HepG2 (cell line): ENCODE results near the gene LRRC45. TPM values are rescaled to one million over a fixed set of nuclear protein-coding genes. Genes with fewer than 3 reads are reported as not detected.

Experiments
- MXD4 ChIP-seq: IDR thresholded peaks from 2 replicates; pipeline ENCODE4 v1.6.1; 2016; ENCODE audit warnings: mild to moderate bottlenecking, missing biosample characterization, missing genetic modification reagents
- NFE2L1 ChIP-seq: sonication (generic); formaldehyde crosslinking; IDR thresholded peaks from 2 replicates; pipeline ENCODE4 v1.4.0; 2020; ENCODE audit warnings: missing genetic modification reagents, mild to moderate bottlenecking, borderline replicate concordance
- PCBP1 ChIP-seq: fragments of 200-400 bp; formaldehyde crosslinking; IDR thresholded peaks from 2 replicates; pipeline ENCODE4 v1.6.1; 2017; ENCODE audit warnings: mild to moderate bottlenecking, low read depth, low read length, borderline replicate concordance
- POGZ ChIP-seq: sonication (generic); formaldehyde crosslinking; IDR thresholded peaks from 2 replicates; pipeline ENCODE4 v1.4.0; 2020; ENCODE audit warnings: mild to moderate bottlenecking, missing genetic modification reagents
- SATB2 ChIP-seq: sonication (generic); formaldehyde crosslinking; IDR thresholded peaks from 2 replicates; pipeline ENCODE4 v1.5.0; 2020; ENCODE audit warnings: missing genetic modification reagents
- SRSF9 ChIP-seq: fragments of 200-400 bp; formaldehyde crosslinking; IDR thresholded peaks from 2 replicates; pipeline ENCODE4 v1.6.1; 2018; ENCODE audit warnings: borderline replicate concordance, mild to moderate bottlenecking, low read depth, low read length; ENCODE audit not compliant: insufficient read depth, poor library complexity, severe bottlenecking
- ZBTB42 ChIP-seq: sonication (generic); formaldehyde crosslinking; IDR thresholded peaks from 2 replicates; pipeline ENCODE4 v1.5.0; 2020; ENCODE audit warnings: mild to moderate bottlenecking, missing genetic modification reagents
- ZNF891 ChIP-seq: sonication (generic); formaldehyde crosslinking; IDR thresholded peaks from 2 replicates; pipeline ENCODE4 v1.5.0; 2020; ENCODE audit warnings: mild to moderate bottlenecking, missing genetic modification reagents
- polyA plus RNA-seq, 8 experiments: library from polyadenylated mRNA; depleted of rRNA in 3 of 8; stranded (reverse) in 7 of 8; unstranded in 1 of 8; fragments of >200 nt; fragmentation: Illumina TruSeq in 4 of 8; extraction: Trizol in 4 of 8; gene quantifications; 2 replicates each; pipeline versions ENCODE4 v1.2.1 to v1.2.3, GENCODE V29; 2011 to 2016; ENCODE audit warnings: low read depth in 4 of 8, missing spikeins in 1 of 8, mixed read lengths in 1 of 8; ENCODE audit not compliant: insufficient read depth in 1 of 8
- total RNA-seq, 5 experiments: library from RNA; depleted of rRNA; stranded (reverse); fragments of >200 nt; fragmentation: Illumina TruSeq; extraction: Trizol; gene quantifications; 2 replicates each; pipeline ENCODE4 v1.2.3, GENCODE V29; 2016; ENCODE audit warnings: low read depth in 1 of 5
- TF ChIP-seq, protein P1 (sequence below): sonication (generic); formaldehyde crosslinking; IDR thresholded peaks from 2 replicates; pipeline ENCODE4 v1.5.0; 2020; ENCODE audit warnings: mild to moderate bottlenecking, missing genetic modification reagents, borderline replicate concordance
- TF ChIP-seq, protein P2 (sequence below): IDR thresholded peaks from 2 replicates; pipeline ENCODE4 v1.6.1; 2018; ENCODE audit warnings: missing genetic modification reagents
- TF ChIP-seq, protein P3 (sequence below): sonication (generic); formaldehyde crosslinking; IDR thresholded peaks from 2 replicates; pipeline ENCODE4 v1.8.1; 2023; ENCODE audit warnings: mild to moderate bottlenecking, missing genetic modification reagents
- TF ChIP-seq, protein P4 (sequence below): sonication (generic); formaldehyde crosslinking; IDR thresholded peaks from 2 replicates; pipeline ENCODE4 v1.5.0; 2020; ENCODE audit warnings: missing genetic modification reagents, mild to moderate bottlenecking, borderline replicate concordance
- TF ChIP-seq, protein P5 (sequence below), 2 experiments: fragments of 450-650 bp in 1 of 2; sonication (generic) in 1 of 2; formaldehyde crosslinking; IDR thresholded peaks; 2 replicates each; pipeline versions ENCODE4 v1.5.0 to v1.8.0; 2020 to 2022; ENCODE audit warnings: mild to moderate bottlenecking in 1 of 2, missing genetic modification reagents in 1 of 2

LRRC45 gene
- total and polyA plus RNA-seq, 2 of the 13 experiments (the other 11 are each of a cell fraction or from before 2014, with no cell fraction given): 11.6 to 48.1 TPM

DNA sequence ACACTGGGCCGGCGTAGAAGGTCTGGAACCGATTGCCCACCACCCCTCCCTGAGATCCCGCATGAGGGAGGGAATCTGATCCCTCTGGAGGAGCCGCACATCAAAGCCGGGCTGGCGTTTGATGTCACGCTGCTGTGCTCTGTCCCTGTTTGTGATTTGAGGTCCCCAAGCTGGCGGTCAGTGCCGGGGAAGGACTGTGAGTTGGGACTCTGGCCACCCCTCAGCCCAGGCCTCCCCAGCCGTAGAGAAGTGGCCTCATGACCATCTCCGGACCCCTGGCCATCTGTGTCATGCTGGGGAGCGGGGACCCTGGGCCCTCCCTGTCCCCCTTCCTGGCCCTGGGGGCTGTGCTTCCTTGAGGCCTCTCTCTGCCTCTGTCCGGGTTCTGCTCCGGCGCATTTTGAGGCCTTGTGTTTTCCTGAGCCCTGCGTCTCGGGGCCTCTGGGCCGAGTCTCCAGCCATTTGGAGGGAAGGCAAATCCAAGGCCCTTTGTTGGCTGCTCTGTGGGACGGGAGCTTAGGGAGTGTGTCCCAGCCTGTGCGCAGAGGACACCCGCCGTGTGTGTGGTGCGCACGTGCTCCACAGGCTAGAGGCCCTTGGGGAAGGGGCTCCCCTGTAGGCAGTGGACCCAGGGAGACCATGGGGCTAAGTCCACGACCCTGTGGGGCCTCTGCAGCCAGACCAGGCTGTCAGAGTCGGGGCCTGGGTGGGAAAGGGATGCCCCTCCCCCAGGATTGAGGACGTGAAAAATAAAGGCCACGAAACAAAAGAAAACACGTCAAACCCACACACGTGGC lies 30.6 kb upstream of the LRRC45 start (continued):
- TF ChIP-seq, protein P1, sequence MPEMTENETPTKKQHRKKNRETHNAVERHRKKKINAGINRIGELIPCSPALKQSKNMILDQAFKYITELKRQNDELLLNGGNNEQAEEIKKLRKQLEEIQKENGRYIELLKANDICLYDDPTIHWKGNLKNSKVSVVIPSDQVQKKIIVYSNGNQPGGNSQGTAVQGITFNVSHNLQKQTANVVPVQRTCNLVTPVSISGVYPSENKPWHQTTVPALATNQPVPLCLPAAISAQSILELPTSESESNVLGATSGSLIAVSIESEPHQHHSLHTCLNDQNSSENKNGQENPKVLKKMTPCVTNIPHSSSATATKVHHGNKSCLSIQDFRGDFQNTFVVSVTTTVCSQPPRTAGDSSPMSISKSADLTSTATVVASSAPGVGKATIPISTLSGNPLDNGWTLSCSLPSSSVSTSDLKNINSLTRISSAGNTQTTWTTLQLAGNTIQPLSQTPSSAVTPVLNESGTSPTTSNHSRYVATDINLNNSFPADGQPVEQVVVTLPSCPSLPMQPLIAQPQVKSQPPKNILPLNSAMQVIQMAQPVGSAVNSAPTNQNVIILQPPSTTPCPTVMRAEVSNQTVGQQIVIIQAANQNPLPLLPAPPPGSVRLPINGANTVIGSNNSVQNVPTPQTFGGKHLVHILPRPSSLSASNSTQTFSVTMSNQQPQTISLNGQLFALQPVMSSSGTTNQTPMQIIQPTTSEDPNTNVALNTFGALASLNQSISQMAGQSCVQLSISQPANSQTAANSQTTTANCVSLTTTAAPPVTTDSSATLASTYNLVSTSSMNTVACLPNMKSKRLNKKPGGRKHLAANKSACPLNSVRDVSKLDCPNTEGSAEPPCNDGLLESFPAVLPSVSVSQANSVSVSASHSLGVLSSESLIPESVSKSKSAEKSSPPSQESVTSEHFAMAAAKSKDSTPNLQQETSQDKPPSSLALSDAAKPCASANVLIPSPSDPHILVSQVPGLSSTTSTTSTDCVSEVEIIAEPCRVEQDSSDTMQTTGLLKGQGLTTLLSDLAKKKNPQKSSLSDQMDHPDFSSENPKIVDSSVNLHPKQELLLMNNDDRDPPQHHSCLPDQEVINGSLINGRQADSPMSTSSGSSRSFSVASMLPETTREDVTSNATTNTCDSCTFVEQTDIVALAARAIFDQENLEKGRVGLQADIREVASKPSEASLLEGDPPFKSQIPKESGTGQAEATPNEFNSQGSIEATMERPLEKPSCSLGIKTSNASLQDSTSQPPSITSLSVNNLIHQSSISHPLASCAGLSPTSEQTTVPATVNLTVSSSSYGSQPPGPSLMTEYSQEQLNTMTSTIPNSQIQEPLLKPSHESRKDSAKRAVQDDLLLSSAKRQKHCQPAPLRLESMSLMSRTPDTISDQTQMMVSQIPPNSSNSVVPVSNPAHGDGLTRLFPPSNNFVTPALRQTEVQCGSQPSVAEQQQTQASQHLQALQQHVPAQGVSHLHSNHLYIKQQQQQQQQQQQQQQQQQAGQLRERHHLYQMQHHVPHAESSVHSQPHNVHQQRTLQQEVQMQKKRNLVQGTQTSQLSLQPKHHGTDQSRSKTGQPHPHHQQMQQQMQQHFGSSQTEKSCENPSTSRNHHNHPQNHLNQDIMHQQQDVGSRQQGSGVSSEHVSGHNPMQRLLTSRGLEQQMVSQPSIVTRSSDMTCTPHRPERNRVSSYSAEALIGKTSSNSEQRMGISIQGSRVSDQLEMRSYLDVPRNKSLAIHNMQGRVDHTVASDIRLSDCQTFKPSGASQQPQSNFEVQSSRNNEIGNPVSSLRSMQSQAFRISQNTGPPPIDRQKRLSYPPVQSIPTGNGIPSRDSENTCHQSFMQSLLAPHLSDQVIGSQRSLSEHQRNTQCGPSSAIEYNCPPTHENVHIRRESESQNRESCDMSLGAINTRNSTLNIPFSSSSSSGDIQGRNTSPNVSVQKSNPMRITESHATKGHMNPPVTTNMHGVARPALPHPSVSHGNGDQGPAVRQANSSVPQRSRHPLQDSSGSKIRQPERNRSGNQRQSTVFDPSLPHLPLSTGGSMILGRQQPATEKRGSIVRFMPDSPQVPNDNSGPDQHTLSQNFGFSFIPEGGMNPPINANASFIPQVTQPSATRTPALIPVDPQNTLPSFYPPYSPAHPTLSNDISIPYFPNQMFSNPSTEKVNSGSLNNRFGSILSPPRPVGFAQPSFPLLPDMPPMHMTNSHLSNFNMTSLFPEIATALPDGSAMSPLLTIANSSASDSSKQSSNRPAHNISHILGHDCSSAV (CRISPR knock-in tag): peak; percentile 70; the same call in 1 of the 2 replicates
- TF ChIP-seq ZBTB42 (CRISPR knock-in tag) (peak; percentile 97), ZNF891 (CRISPR knock-in tag) (peak; percentile 97), MXD4 (CRISPR knock-in tag) (peak; percentile 92; the same call in 1 of the 2 replicates), POGZ (CRISPR knock-in tag) (peak; percentile 62; the same call in 1 of the 2 replicates), SATB2 (peak; percentile 96; the same call in 1 of the 2 replicates), NFE2L1 (CRISPR knock-in tag) (no peak; the same call in 1 of the 2 replicates), PCBP1 (no peak; the same call in none of the 2 replicates), SRSF9 (no peak)
- TF ChIP-seq, protein P2, sequence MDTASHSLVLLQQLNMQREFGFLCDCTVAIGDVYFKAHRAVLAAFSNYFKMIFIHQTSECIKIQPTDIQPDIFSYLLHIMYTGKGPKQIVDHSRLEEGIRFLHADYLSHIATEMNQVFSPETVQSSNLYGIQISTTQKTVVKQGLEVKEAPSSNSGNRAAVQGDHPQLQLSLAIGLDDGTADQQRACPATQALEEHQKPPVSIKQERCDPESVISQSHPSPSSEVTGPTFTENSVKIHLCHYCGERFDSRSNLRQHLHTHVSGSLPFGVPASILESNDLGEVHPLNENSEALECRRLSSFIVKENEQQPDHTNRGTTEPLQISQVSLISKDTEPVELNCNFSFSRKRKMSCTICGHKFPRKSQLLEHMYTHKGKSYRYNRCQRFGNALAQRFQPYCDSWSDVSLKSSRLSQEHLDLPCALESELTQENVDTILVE (CRISPR knock-in tag): peak; percentile 85
- TF ChIP-seq, protein P3, sequence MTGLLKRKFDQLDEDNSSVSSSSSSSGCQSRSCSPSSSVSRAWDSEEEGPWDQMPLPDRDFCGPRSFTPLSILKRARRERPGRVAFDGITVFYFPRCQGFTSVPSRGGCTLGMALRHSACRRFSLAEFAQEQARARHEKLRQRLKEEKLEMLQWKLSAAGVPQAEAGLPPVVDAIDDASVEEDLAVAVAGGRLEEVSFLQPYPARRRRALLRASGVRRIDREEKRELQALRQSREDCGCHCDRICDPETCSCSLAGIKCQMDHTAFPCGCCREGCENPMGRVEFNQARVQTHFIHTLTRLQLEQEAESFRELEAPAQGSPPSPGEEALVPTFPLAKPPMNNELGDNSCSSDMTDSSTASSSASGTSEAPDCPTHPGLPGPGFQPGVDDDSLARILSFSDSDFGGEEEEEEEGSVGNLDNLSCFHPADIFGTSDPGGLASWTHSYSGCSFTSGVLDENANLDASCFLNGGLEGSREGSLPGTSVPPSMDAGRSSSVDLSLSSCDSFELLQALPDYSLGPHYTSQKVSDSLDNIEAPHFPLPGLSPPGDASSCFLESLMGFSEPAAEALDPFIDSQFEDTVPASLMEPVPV: peak; percentile 92; the same call in 1 of the 2 replicates
- TF ChIP-seq, protein P4, sequence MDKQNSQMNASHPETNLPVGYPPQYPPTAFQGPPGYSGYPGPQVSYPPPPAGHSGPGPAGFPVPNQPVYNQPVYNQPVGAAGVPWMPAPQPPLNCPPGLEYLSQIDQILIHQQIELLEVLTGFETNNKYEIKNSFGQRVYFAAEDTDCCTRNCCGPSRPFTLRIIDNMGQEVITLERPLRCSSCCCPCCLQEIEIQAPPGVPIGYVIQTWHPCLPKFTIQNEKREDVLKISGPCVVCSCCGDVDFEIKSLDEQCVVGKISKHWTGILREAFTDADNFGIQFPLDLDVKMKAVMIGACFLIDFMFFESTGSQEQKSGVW (CRISPR knock-in tag): no peak; the same call in 1 of the 2 replicates
- TF ChIP-seq, protein P5, sequence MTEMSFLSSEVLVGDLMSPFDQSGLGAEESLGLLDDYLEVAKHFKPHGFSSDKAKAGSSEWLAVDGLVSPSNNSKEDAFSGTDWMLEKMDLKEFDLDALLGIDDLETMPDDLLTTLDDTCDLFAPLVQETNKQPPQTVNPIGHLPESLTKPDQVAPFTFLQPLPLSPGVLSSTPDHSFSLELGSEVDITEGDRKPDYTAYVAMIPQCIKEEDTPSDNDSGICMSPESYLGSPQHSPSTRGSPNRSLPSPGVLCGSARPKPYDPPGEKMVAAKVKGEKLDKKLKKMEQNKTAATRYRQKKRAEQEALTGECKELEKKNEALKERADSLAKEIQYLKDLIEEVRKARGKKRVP (CRISPR knock-in tag; IDR thresholded peaks at IDR 0.05): peak in 1 of 2 experiments; percentile 89; a peak in 3 of 4 replicates
